ENCODE data around the gene RSPO3. TPM values are rescaled to one million over a fixed set of nuclear protein-coding genes. Genes with fewer than 3 reads are reported as not detected.

The RSPO3 gene
- total RNA-seq, 1 experiment from 2014 or later = not detected

DNA sequence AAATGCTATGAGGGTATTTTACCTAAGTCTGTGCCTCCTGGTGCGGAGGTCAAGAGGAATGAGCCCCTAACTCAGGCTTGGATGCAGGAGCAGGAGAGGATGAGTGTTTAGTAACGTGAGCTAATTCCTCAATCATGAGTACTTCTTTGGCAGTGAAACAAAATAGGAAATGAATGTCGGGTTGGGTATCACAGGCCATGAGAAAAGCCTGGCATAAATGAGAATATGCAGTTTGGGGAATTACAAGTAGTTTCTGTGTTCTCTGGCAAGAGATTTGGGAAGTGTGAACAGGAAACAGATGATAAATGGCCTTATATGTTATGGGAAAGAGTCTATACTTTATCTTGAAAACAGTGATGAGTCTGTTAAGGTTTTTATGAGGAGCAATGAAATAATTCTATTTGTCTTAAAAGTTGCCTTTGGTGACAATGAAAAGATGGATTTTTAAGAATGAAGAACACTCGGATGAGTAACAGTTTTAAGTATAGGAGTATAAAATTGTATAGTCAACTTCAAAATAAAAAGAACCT, 89.2 kb downstream of the RSPO3 start:
- no TSS peak for BruUV-seq (replicated peaks)
- intact Hi-C loops (cut with micrococcal nuclease) = no loop called here
- no peaks in the 10 kb centered on the region for H4K20me1 ChIP-seq (ENCODE audit: insufficient read depth)
- TF ChIP-seq CBX3 (IDR thresholded peaks at IDR 0.05; ENCODE audit: low read depth) (no peak), SIN3A (IDR thresholded peaks at IDR 0.05; ENCODE audit: low read depth) (no peak), TCF7L2 (IDR thresholded peaks at IDR 0.05; ENCODE audit: borderline replicate concordance, extremely low read depth, insufficient read depth, insufficient read length) (no peak)
- CTCF ChIA-PET = no interaction called here
- no peak for ATAC-seq
- POLR2A ChIA-PET = no interaction called here
- H3K79me2 ChIP-seq (ENCODE audit: insufficient read depth, low read length) = no peaks in the 10 kb centered on the region
- H3K9me3 ChIP-seq (ENCODE audit: control insufficient read depth in 1 of 2, insufficient read depth in 1 of 2, low read depth in 1 of 2, low read length in 2 of 2) = no peaks in the 10 kb centered on the region
- H3K4me1 ChIP-seq (ENCODE audit: control insufficient read depth in 1 of 2, insufficient read depth in 2 of 2, low read length in 2 of 2) = no peaks in the 10 kb centered on the region
- H3K27ac ChIP-seq (ENCODE audit: low read depth, low read length) = no peak overlapping the region
- H3K4me2 ChIP-seq (ENCODE audit: low read length) = no peak overlapping the region
- no peak overlapping the region for H3K4me3 ChIP-seq (replicated peaks in 1 of 2; ENCODE audit: low read depth in 1 of 2, low read length in 2 of 2)
- H3K9me2 ChIP-seq (ENCODE audit: insufficient read depth) = no peaks in the 10 kb centered on the region
- no peak for DNase-seq (ENCODE audit: low read depth, low spot score)
- no peak overlapping the region for H2AFZ ChIP-seq (ENCODE audit: low read depth, low read length, poor library complexity, severe bottlenecking)
- H3K27me3 ChIP-seq (ENCODE audit: insufficient read depth, low read length) = no peaks in the 10 kb centered on the region
- no peak overlapping the region for H3K9ac ChIP-seq (ENCODE audit: low read length)
- H3K36me3 ChIP-seq (ENCODE audit: control insufficient read depth in 1 of 2, insufficient read depth in 2 of 2, low read length in 2 of 2) = no peaks in the 10 kb centered on the region
- RAD21 ChIA-PET (ENCODE audit: low non-redundant PET in 1 of 2, low total read pairs in 2 of 2, uncharacterized antibody in 2 of 2, unreplicated experiment in 2 of 2) = no interaction called here

DNA sequence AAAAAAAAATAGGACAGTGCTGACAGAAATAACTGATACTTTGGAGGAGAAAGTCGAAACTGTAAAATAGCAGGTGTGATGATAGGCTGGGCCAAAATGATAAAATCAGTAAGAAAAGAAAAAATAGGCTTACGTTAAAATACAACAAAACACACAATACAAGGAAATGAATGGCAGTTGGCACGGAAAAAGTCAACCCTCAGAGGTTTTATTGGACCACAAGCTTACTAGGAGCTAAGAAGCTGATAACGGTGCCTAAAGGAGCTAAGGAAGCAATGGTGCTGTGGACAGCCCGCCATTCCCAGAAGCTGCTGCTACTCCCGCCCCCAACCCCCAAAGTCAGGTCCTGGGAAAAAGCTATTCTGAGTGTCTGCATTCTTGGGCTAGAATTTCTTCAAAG, 92.3 kb downstream of the RSPO3 start:
- no peaks in the 10 kb centered on the region for H3K4me1 ChIP-seq (ENCODE audit: control insufficient read depth in 1 of 2, insufficient read depth in 2 of 2, low read length in 2 of 2)
- no peak for DNase-seq (ENCODE audit: low read depth, low spot score)
- intact Hi-C loops (cut with micrococcal nuclease) = no loop called here
- RAD21 ChIA-PET (ENCODE audit: low non-redundant PET in 1 of 2, low total read pairs in 2 of 2, uncharacterized antibody in 2 of 2, unreplicated experiment in 2 of 2) = no interaction called here
- H2AFZ ChIP-seq (ENCODE audit: low read depth, low read length, poor library complexity, severe bottlenecking) = no peak overlapping the region
- H3K79me2 ChIP-seq (ENCODE audit: insufficient read depth, low read length) = no peaks in the 10 kb centered on the region
- H3K9me2 ChIP-seq (ENCODE audit: insufficient read depth) = no peaks in the 10 kb centered on the region
- H3K36me3 ChIP-seq (ENCODE audit: control insufficient read depth in 1 of 2, insufficient read depth in 2 of 2, low read length in 2 of 2) = no peaks in the 10 kb centered on the region
- no peaks in the 10 kb centered on the region for H3K27me3 ChIP-seq (ENCODE audit: insufficient read depth, low read length)
- H3K9ac ChIP-seq (ENCODE audit: low read length) = no peak overlapping the region
- no peaks in the 10 kb centered on the region for H4K20me1 ChIP-seq (ENCODE audit: insufficient read depth)
- no peak overlapping the region for H3K27ac ChIP-seq (ENCODE audit: low read depth, low read length)
- TF ChIP-seq, protein P1, sequence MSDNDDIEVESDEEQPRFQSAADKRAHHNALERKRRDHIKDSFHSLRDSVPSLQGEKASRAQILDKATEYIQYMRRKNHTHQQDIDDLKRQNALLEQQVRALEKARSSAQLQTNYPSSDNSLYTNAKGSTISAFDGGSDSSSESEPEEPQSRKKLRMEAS (IDR thresholded peaks at IDR 0.05) = no peak
- TF ChIP-seq ELF1 (IDR thresholded peaks at IDR 0.05; ENCODE audit: borderline replicate concordance, low read depth) (no peak), CBX3 (IDR thresholded peaks at IDR 0.05; ENCODE audit: low read depth) (no peak), REST (IDR thresholded peaks at IDR 0.05; ENCODE audit: low read depth) (no peak), ZFX (IDR thresholded peaks at IDR 0.05) (no peak), ZNF274 (IDR thresholded peaks at IDR 0.05; ENCODE audit: low read depth, low read length) (no peak), YY1 (IDR thresholded peaks at IDR 0.05; ENCODE audit: extremely low read depth, insufficient replicate concordance, low read depth, low read length) (no peak), JUND (IDR thresholded peaks at IDR 0.05) (no peak), EGR1 (IDR thresholded peaks at IDR 0.05; ENCODE audit: low read depth) (no peak), CEBPB (IDR thresholded peaks at IDR 0.05; ENCODE audit: low read depth) (no peak), FOSL1 (IDR thresholded peaks at IDR 0.05; ENCODE audit: low read depth) (no peak), RAD21 (IDR thresholded peaks at IDR 0.05; ENCODE audit: low read depth) (no peak), TCF7L2 (IDR thresholded peaks at IDR 0.05; ENCODE audit: borderline replicate concordance, extremely low read depth, insufficient read depth, insufficient read length) (no peak), POLR2AphosphoS5 (IDR thresholded peaks at IDR 0.05; ENCODE audit: low read depth, low read length) (no peak), EZH2phosphoT487 (IDR thresholded peaks at IDR 0.05; ENCODE audit: borderline replicate concordance) (no peak)
- TF ChIP-seq, protein P2, sequence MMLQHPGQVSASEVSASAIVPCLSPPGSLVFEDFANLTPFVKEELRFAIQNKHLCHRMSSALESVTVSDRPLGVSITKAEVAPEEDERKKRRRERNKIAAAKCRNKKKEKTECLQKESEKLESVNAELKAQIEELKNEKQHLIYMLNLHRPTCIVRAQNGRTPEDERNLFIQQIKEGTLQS (IDR thresholded peaks at IDR 0.05) = no peak
- BruUV-seq (replicated peaks) = no TSS peak
- CTCF ChIA-PET = interaction anchor here (0.6 kb wide), 1 partner anchor 20 kb away, joined by 3 read pairs; no protein-coding TSS in a partner anchor
- H3K4me2 ChIP-seq (ENCODE audit: low read length) = no peak overlapping the region
- no peak for ATAC-seq
- no peaks in the 10 kb centered on the region for H3K9me3 ChIP-seq (ENCODE audit: control insufficient read depth in 1 of 2, insufficient read depth in 1 of 2, low read depth in 1 of 2, low read length in 2 of 2)
- no peak overlapping the region for H3K4me3 ChIP-seq (replicated peaks in 1 of 2; ENCODE audit: low read depth in 1 of 2, low read length in 2 of 2)
- POLR2A ChIA-PET = no interaction called here
